Measurements from ENCODE around the gene FNDC3B. TPM values are rescaled to one million over a fixed set of nuclear protein-coding genes. Genes with fewer than 3 reads are reported as not detected.
"Not testable (repeated sequence)": the region's sequence is repeated elsewhere in the genome, so short reads cannot be mapped to it uniquely, and the experiment has no call there.

The FNDC3B gene
- 57.2 and 62.3 TPM in 2 replicates for total RNA-seq (2014; rRNA removed; shearing (Covaris generic))

DNA sequence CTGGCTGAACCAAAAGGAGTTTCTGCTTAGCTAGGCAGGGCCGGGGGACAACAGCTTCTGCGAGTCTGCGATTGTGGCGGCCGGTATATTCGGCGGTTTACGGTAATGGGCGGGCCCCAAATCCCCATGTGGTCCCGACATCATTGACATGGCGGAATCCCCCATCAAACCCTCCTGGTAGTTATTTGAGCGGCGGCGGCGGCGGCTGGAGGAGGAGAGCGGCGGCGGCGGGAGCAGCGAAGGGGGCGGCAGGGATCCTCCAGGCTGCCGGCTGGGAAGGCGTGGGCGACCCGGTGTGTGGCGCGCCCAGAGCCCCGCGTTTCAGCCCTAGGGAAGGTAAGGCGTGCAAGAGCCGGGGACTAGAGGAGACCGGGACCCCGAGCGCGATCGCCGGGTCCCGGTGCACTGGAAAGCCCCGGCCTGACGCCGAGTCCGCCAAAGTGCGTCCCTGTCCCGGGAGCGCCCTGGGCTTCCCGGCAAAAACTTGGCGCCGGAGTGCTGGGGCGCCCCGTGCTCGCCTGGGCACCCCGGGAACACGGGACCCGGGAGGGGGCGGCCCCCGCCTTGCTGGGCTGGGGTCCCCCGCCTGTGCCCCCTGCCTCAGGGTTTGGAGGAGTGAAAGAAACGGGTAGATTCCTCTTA is at the start of gene FNDC3B:
Gene FNDC3B (plus strand): TSS at position 143 of the 642 bp plus-strand sequence. CDS start 72,902 bp downstream, outside the sequence.
- Histone ChIP-seq H3K4me3 (peak within 1 kb of the TSS; percentile 88), H3K9me3 (replicated peaks) (no peaks in the 10 kb centered on the region), H3K36me3 (peaks cover 16% of the 10 kb centered on the region), H3K27ac (peak within 1 kb of the TSS; percentile 95), H3K27me3 (no peaks in the 10 kb centered on the region), H3K4me1 (peaks cover 7% of the 10 kb centered on the region; the same call in 1 of the 2 replicates)
- DNase-seq, result peak; percentile 92 to 97

DNA sequence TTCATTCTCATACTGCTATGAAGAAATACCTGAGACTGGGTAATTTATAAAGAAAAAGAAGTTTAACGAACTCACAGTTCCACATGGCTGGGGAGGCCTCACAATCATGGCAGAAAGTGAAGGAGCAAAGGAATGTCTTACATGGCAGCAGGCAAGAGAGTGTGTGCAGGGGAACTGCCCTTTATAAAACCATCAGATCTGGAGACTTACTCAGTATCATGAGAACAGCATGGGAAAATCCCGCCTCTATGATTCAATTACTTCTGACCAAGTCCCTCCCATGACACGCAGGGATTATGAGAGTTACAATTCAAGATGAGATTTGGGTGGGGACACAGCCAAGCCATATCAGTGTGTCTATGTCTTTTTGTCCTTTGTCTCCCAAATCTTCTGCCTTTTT is 49.1 kb upstream of the FNDC3B start:
- not testable (repeated sequence) for H3K9me3 ChIP-seq (replicated peaks); H3K27ac ChIP-seq

DNA sequence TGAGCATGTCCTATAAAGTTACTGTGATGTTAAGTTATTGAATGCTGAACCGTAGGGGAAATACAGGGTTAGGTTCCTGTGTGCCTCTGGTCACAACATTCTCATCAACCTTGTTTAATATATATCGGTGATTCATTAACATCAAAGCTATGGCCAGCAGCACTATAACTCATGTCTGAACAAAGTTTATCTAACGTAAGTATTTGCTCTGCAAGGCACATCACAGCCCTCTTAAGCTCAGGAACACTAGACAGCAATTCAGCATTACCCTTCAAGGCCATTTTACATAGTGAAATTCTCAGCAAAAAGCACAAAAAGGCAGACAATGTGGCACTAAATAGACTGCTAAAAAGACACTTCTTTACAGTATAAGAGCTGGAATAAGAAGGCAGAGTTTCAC is 48.2 kb upstream of the FNDC3B start:
- no peak overlapping the region for H3K27ac ChIP-seq
- no peaks in the 10 kb centered on the region for H3K36me3 ChIP-seq
- DNase-seq, result no peak
- no peaks in the 10 kb centered on the region; the same call in 1 of the 2 replicates for H3K9me3 ChIP-seq (replicated peaks)
- H3K4me3 ChIP-seq, result no peak overlapping the region
- H3K27me3 ChIP-seq, result no peaks in the 10 kb centered on the region
- peaks cover 16% of the 10 kb centered on the region for H3K4me1 ChIP-seq

More for the DNA sequence above, 49.1 kb upstream of the FNDC3B start:
- not testable (repeated sequence) for H3K36me3 ChIP-seq, H3K4me3 ChIP-seq, DNase-seq, H3K4me1 ChIP-seq, H3K27me3 ChIP-seq

DNA sequence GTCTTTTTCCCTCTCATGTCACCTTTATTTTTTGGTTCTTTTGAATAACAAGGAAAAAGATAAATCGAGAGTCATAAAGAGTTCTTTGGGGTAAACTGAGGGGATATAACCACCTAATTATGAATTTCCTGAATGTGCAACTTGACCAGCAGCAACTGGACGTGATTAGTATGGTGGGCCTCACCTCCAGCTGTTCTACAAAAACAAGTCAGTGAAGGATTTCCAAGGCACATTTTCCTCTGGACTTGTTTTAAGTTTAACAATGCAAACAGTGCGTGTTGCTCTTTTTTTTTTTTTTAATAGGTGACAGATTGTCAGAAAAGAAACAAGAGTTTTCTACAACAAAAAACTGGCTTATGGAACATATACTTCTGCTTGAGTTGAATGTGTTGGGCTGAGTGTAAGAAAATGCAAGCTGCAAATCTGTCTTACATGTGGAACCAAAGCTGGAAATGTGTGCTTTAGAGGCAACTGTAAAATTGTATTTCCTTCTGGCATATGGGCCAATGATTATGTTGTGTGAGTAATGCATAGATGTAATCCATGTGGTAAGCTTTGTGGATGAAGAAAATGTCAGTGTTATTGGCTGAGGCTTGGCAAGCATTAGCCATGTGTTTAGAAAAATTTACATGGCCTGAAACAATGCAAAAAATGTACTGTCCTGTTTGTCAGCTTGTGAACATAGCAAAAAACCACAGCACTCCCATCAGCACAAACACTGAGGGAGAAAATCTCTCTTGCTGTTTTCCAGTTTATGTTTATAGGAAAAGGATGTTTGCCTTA is 44.5 kb upstream of the FNDC3B start:
- H3K27me3 ChIP-seq, result no peaks in the 10 kb centered on the region
- peak overlapping the region; percentile 70 for H3K27ac ChIP-seq
- no peaks in the 10 kb centered on the region for H3K36me3 ChIP-seq
- DNase-seq, result peak; percentile 45 to 76
- H3K9me3 ChIP-seq (replicated peaks), result no peaks in the 10 kb centered on the region; the same call in 1 of the 2 replicates
- H3K4me3 ChIP-seq, result no peak overlapping the region
- peaks cover 16% of the 10 kb centered on the region for H3K4me1 ChIP-seq

DNA sequence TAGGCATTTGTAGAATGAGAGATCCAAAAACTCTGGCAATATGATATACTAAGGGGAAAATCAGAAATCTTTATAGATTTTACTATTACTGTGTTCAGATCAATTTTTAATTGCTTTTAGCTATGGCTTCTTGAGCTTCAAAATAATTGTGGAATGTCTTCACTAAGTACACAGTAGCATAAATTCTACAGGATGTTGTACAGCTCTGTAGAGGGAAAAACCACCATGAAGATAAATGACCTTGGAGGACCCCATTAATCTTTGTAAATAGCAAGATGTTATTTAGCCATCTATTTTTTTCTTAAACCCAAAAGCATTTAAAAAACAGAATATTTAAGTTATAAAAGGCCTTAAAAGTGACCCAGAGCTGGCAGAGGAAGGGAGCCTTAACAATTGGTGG is 43.9 kb upstream of the FNDC3B start:
- Histone ChIP-seq H3K9me3 (replicated peaks) (no peaks in the 10 kb centered on the region; the same call in 1 of the 2 replicates), H3K27me3 (no peaks in the 10 kb centered on the region), H3K4me1 (peaks cover 16% of the 10 kb centered on the region), H3K4me3 (no peak overlapping the region), H3K27ac (peak overlapping the region; percentile 70), H3K36me3 (no peaks in the 10 kb centered on the region)
- DNase-seq, result no peak

- Histone ChIP-seq H3K4me1 (peaks cover 16% of the 10 kb centered on the region), H3K4me3 (no peak overlapping the region), H3K9me3 (replicated peaks) (no peaks in the 10 kb centered on the region; the same call in 1 of the 2 replicates), H3K36me3 (no peaks in the 10 kb centered on the region), H3K27me3 (no peaks in the 10 kb centered on the region), H3K27ac (no peak overlapping the region)
- DNase-seq, result no peak
These were observed 43.1 kb upstream of the FNDC3B start for GRCh38 chr3:171996178-171996817.

GRCh38 chr3:171998731-171999130 is 40.6 kb upstream of the FNDC3B start:
- not testable (repeated sequence) for H3K36me3 ChIP-seq; DNase-seq; H3K27ac ChIP-seq; H3K4me3 ChIP-seq; H3K9me3 ChIP-seq (replicated peaks); H3K27me3 ChIP-seq
- peaks cover 16% of the 10 kb centered on the region for H3K4me1 ChIP-seq

DNA sequence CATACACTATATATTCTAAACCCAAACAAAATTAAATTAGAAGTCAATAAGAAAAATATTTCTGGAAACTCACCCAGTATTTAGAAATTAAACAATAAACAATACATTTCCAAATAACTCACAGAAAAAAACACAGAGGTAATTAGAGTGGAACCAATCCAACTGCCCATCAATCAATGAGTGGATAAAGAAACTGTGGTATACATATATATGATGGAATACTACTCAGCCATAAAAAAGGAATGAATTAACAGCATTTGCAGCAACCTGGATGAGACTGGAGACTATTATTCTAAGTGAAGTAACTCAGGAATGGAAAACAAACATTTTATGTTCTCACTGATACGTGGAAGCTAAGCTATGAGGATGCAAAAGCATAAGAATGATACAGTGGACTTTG is 37.8 kb upstream of the FNDC3B start:
- not testable (repeated sequence) for H3K9me3 ChIP-seq (replicated peaks); H3K4me3 ChIP-seq; H3K27me3 ChIP-seq; DNase-seq; H3K36me3 ChIP-seq; H3K4me1 ChIP-seq; H3K27ac ChIP-seq

DNA sequence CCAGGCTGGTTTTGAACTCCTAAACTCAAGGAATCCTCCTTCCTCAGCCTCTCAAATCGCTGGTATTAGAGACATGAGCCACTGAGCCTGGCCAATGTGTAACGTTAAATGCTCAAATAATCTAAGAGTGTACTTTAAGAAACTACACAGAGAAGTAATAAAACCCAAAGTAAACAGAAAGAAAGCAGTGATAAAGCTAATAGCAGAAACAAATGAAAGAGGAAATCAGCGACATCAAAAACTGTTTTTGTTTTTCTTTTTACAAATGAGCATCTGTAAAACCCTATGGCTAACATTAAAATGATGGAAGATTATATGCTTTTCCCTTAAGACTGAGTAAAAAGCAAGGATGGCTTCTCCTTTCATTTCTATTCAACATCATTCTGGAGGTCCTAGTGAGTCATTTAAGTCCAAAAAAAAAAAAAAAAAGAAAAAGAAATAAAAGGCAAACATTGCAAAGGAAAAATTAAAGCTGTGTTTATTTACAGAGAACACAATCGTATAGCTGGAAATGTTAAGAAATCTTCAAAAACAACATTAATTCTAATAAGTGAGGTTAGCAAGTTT is 36.8 kb upstream of the FNDC3B start:
- Histone ChIP-seq H3K9me3 (replicated peaks) (no peaks in the 10 kb centered on the region), H3K4me1 (no peaks in the 10 kb centered on the region), H3K4me3 (no peak overlapping the region), H3K27me3 (no peaks in the 10 kb centered on the region), H3K27ac (no peak overlapping the region), H3K36me3 (no peaks in the 10 kb centered on the region)
- no peak for DNase-seq

DNA sequence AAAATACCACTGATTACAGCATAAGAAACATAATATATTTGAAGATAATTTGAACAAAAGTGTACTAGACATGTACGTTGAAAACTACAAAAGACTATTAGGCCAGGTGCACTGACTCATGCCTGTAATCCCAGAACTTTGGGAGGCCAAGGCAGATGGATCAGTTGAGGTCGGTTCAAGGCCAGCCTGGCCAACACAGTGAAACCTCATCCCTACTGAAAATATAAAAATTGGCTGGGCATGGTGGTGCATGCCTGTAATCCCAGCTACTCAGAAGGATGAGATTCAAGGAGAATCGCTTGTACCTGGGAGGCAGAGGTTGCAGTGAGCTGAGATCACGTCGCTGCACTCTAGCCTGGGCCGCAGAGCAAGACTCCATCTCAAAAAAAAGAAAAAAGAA is 36.2 kb upstream of the FNDC3B start:
- H3K27me3 ChIP-seq, result no peaks in the 10 kb centered on the region
- H3K9me3 ChIP-seq (replicated peaks), result no peaks in the 10 kb centered on the region
- H3K4me1 ChIP-seq, result no peaks in the 10 kb centered on the region
- H3K36me3 ChIP-seq, result no peaks in the 10 kb centered on the region
- DNase-seq, result peak in 1 of 2 experiments; percentile 12
- no peak overlapping the region for H3K4me3 ChIP-seq
- H3K27ac ChIP-seq, result no peak overlapping the region

- H3K27me3 ChIP-seq, result no peaks in the 10 kb centered on the region
- DNase-seq, result no peak
- no peak overlapping the region for H3K27ac ChIP-seq
- H3K4me3 ChIP-seq, result no peak overlapping the region
- no peaks in the 10 kb centered on the region for H3K36me3 ChIP-seq
- no peaks in the 10 kb centered on the region for H3K4me1 ChIP-seq
- no peaks in the 10 kb centered on the region for H3K9me3 ChIP-seq (replicated peaks)
These were observed 32.4 kb upstream of the FNDC3B start for GRCh38 chr3:172007065-172007370.

- Histone ChIP-seq H3K4me3 (no peak overlapping the region), H3K27ac (no peak overlapping the region), H3K9me3 (replicated peaks) (no peaks in the 10 kb centered on the region), H3K27me3 (no peaks in the 10 kb centered on the region), H3K36me3 (no peaks in the 10 kb centered on the region), H3K4me1 (no peaks in the 10 kb centered on the region)
- DNase-seq, result no peak
These were observed 29.6 kb upstream of the FNDC3B start for GRCh38 chr3:172009803-172010202.

DNA sequence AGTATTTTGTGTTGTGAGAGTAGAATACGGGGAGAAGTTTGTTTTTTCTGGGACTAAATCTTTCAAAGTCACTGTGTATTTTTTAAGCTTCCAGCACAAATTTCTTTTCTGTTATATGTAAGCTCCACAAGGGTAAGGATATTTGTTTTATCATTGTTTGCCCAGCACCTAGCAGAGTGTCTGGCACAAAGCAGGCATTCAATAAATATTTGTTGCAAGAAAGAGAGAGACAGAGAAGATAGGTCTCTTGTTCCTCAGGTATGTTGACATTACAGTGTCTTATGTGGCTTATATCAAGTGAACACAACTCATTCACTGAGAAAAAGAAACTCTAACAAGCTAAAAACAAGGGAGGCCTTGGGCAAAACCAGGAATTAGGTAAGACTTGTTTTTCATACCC is 26.6 kb upstream of the FNDC3B start:
- H3K27ac ChIP-seq, result no peak overlapping the region
- no peaks in the 10 kb centered on the region for H3K9me3 ChIP-seq (replicated peaks)
- H3K27me3 ChIP-seq, result no peaks in the 10 kb centered on the region
- no peak overlapping the region for H3K4me3 ChIP-seq
- DNase-seq, result no peak
- H3K36me3 ChIP-seq, result no peaks in the 10 kb centered on the region
- no peaks in the 10 kb centered on the region for H3K4me1 ChIP-seq

DNA sequence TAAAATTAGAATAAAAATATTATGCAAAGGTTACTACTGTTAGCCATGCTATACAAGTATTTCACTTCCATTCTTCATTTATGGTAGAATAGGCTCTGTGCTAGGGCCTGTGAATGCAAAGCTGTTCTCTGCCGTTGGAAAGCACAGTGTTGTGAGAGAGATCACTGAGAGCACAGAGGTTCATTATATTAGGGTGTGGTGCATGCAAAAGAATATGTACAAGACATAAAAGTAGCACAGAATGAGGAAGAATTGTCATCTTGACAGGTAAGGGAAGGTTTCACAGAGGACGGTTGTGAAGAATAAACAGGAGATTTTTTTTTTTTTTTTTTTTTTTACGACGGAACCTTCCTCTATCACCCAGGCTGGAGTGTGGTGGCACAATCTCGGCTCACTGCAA is 25.2 kb upstream of the FNDC3B start:
- Histone ChIP-seq H3K4me3 (no peak overlapping the region), H3K27ac (no peak overlapping the region), H3K9me3 (replicated peaks) (0 out of 2 replicates have a peak, but pooled peaks cover 2% of the 10 kb centered on the region), H3K4me1 (no peaks in the 10 kb centered on the region), H3K27me3 (no peaks in the 10 kb centered on the region), H3K36me3 (no peaks in the 10 kb centered on the region)
- no peak for DNase-seq

DNA sequence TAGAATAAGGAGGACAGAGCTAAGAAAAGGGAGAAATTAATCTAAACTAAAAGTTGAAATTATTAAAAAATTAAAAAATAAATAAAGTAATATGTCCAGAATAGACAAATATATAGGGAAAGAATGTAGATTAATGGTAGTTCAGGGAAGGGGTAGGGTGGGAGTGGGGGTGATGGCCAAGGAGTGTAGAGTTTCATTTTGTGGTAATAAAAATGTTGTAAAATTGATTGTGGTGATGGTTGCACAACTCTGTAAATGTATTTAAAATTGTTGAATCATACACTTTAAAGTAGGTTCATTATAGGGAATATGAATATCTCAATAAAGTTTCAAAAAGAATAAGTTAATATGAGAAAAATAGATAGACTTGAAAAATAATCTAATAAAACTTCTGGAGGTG is 21.0 kb upstream of the FNDC3B start:
- no peak overlapping the region for H3K4me3 ChIP-seq
- H3K27me3 ChIP-seq, result no peaks in the 10 kb centered on the region
- H3K36me3 ChIP-seq, result no peaks in the 10 kb centered on the region
- no peak for DNase-seq
- H3K27ac ChIP-seq, result no peak overlapping the region
- H3K9me3 ChIP-seq (replicated peaks), result 0 out of 2 replicates have a peak, but pooled peaks cover 2% of the 10 kb centered on the region
- no peaks in the 10 kb centered on the region for H3K4me1 ChIP-seq
